ENCODE results near the gene LMOD1. TPM values are rescaled to one million over a fixed set of nuclear protein-coding genes. Genes with fewer than 3 reads are reported as not detected.

LMOD1 gene
- polyA plus RNA-seq, 1 of the 3 experiments (the other 2 are of a cell fraction): 2.7 TPM

DNA sequence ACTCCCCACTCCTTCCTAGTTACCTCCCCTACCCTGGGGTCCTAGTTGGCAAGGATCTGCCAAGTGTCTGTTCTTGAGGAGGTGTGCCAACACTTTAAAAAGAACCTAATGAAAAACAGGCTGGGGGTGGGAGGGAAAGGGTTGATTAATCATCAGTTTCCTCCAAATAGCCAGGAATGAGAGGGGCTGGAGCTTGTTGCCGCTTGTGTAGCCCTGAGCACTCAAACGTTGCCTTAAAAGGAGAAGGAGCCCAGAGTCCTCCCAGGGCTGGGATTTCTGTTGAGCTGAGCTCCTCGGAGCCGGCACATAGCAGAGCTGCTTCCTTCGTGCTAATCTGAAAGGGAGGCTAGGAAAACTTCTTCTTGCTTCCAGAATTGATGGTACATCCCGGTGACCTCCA lies 41.8 kb downstream of the LMOD1 start:
- no peaks in the 10 kb centered on the region for H3K9me2 ChIP-seq
- H3K9ac ChIP-seq: peak overlapping the region; percentile 25; the same call in 1 of the 2 replicates
- no peaks in the 10 kb centered on the region for H3K27me3 ChIP-seq (ENCODE audit: insufficient read depth)
- peak overlapping the region; percentile 71 to 88 for H3K27ac ChIP-seq (ENCODE audit: low read depth in 2 of 2, low read length in 1 of 2)
- DNase-seq: no peak
- TF ChIP-seq, protein P1, sequence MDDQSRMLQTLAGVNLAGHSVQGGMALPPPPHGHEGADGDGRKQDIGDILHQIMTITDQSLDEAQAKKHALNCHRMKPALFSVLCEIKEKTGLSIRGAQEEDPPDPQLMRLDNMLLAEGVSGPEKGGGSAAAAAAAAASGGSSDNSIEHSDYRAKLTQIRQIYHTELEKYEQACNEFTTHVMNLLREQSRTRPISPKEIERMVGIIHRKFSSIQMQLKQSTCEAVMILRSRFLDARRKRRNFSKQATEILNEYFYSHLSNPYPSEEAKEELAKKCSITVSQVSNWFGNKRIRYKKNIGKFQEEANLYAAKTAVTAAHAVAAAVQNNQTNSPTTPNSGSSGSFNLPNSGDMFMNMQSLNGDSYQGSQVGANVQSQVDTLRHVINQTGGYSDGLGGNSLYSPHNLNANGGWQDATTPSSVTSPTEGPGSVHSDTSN (IDR thresholded peaks at IDR 0.05): peak; percentile 28; the same call in 1 of the 2 replicates
- TF ChIP-seq GABPA (IDR thresholded peaks at IDR 0.05; ENCODE audit: low read depth): no peak
- TF ChIP-seq SMC3 (IDR thresholded peaks at IDR 0.05; ENCODE audit: low read depth, low read length): no peak
- TF ChIP-seq, protein P2, sequence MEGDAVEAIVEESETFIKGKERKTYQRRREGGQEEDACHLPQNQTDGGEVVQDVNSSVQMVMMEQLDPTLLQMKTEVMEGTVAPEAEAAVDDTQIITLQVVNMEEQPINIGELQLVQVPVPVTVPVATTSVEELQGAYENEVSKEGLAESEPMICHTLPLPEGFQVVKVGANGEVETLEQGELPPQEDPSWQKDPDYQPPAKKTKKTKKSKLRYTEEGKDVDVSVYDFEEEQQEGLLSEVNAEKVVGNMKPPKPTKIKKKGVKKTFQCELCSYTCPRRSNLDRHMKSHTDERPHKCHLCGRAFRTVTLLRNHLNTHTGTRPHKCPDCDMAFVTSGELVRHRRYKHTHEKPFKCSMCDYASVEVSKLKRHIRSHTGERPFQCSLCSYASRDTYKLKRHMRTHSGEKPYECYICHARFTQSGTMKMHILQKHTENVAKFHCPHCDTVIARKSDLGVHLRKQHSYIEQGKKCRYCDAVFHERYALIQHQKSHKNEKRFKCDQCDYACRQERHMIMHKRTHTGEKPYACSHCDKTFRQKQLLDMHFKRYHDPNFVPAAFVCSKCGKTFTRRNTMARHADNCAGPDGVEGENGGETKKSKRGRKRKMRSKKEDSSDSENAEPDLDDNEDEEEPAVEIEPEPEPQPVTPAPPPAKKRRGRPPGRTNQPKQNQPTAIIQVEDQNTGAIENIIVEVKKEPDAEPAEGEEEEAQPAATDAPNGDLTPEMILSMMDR (IDR thresholded peaks at IDR 0.05): no peak
- TF ChIP-seq FOSL2 (IDR thresholded peaks at IDR 0.05; ENCODE audit: borderline replicate concordance, low read depth): peak; percentile 26; the same call in 1 of the 2 replicates
- peak; percentile 86 for TF ChIP-seq TCF12 (IDR thresholded peaks at IDR 0.05)
- TF ChIP-seq FOXJ3 (CRISPR knock-in tag; IDR thresholded peaks at IDR 0.05): no peak
- TF ChIP-seq RCOR1 (IDR thresholded peaks at IDR 0.05; ENCODE audit: low read length): no peak
- no peak for TF ChIP-seq MEF2A (IDR thresholded peaks at IDR 0.05; ENCODE audit: borderline replicate concordance, low read depth)
- peak; percentile 71 for TF ChIP-seq NFIC (IDR thresholded peaks at IDR 0.05; ENCODE audit: borderline replicate concordance)
- no peak for TF ChIP-seq CHD2 (IDR thresholded peaks at IDR 0.05; ENCODE audit: low read length, partially characterized antibody)
- no peak for TF ChIP-seq NRF1 (IDR thresholded peaks at IDR 0.05; ENCODE audit: low read depth, low read length)
- TF ChIP-seq EP300 (IDR thresholded peaks at IDR 0.05; ENCODE audit: borderline replicate concordance in 1 of 2, low read depth in 1 of 2, low read length in 1 of 2): peak in 1 of 2 experiments; percentile 76; a peak in 1 of 4 replicates
- TF ChIP-seq, protein P3, sequence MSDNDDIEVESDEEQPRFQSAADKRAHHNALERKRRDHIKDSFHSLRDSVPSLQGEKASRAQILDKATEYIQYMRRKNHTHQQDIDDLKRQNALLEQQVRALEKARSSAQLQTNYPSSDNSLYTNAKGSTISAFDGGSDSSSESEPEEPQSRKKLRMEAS (IDR thresholded peaks at IDR 0.05; ENCODE audit: low read depth): no peak
- no peak for TF ChIP-seq ELF1 (IDR thresholded peaks at IDR 0.05)
- peak; percentile 13; the same call in 1 of the 2 replicates for TF ChIP-seq POLR2AphosphoS5 (IDR thresholded peaks at IDR 0.05; ENCODE audit: low read depth, low read length)
- WGBS (ENCODE audit: low lambda C conversion rate): 31% methylated on average over 6 of the region's 6 CpGs
- peak overlapping the region; percentile 26 for H3K4me2 ChIP-seq
- peaks cover 5 to 33% of the 10 kb centered on the region in 2 experiments; a peak in 3 of 4 replicates for H3K4me1 ChIP-seq (ENCODE audit: control insufficient read depth in 1 of 2, insufficient read depth in 2 of 2, low read depth in 1 of 2, low read length in 1 of 2)
- CTCF ChIA-PET: interaction anchor here (1.0 to 7.5 kb wide), 3 partner anchors 8 to 95 kb away, joined by 3 to 87 read pairs (median 6); no protein-coding TSS in a partner anchor
- POLR2A ChIA-PET: interaction anchor here (1.2 kb wide), 1 partner anchor 12 kb away, joined by 5 read pairs; no protein-coding TSS in a partner anchor
- H3K9me3 ChIP-seq: no peaks in the 10 kb centered on the region
- no peaks in the 10 kb centered on the region for H4K20me1 ChIP-seq (ENCODE audit: insufficient read depth)
- H2AFZ ChIP-seq (ENCODE audit: low read depth): peak overlapping the region; percentile 52
- peaks cover 7% of the 10 kb centered on the region for H3F3A ChIP-seq (replicated peaks; ENCODE audit: insufficient read depth)
- H3K79me2 ChIP-seq (ENCODE audit: insufficient read depth): no peaks in the 10 kb centered on the region
- no peak overlapping the region for H3K4me3 ChIP-seq (ENCODE audit: low read depth in 2 of 2, low read length in 1 of 2)
- H3K36me3 ChIP-seq (replicated peaks in 1 of 2; ENCODE audit: control insufficient read depth in 1 of 2, insufficient read depth in 2 of 2, low read length in 1 of 2): no peaks in the 10 kb centered on the region

DNA sequence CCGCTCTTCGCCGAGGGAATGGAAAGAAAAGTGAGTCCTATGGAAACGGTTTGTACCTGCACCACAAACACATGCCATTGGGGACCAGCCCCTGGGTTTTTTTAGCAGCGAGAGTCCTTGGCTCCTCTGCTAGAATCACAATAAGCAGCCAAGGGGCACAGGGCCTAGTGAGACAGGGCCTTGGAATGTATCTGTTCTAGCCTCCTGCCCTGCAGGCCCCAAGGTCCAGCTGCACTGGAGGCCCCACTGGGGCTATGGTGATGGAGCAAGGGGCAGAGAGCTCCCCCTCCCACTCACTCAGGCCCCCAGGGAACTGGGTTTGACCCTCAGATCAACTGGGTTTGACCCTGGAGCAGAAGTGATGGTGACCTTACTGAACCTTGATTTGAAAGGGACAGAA lies 43.2 kb downstream of the LMOD1 start:
- Histone ChIP-seq H3K4me2 (peak overlapping the region; percentile 17), H3K9me2 (no peaks in the 10 kb centered on the region), H3K27me3 (ENCODE audit: insufficient read depth) (no peaks in the 10 kb centered on the region), H3K9me3 (no peaks in the 10 kb centered on the region), H3K36me3 (replicated peaks in 1 of 2; ENCODE audit: control insufficient read depth in 1 of 2, insufficient read depth in 2 of 2, low read length in 1 of 2) (no peaks in the 10 kb centered on the region), H2AFZ (ENCODE audit: low read depth) (no peak overlapping the region), H3K4me1 (ENCODE audit: control insufficient read depth in 1 of 2, insufficient read depth in 2 of 2, low read depth in 1 of 2, low read length in 1 of 2) (peaks cover 5 to 33% of the 10 kb centered on the region in 2 experiments; a peak in 3 of 4 replicates), H3K79me2 (ENCODE audit: insufficient read depth) (no peaks in the 10 kb centered on the region), H3F3A (replicated peaks; ENCODE audit: insufficient read depth) (peaks cover 7% of the 10 kb centered on the region), H3K4me3 (ENCODE audit: low read depth in 2 of 2, low read length in 1 of 2) (no peak overlapping the region), H4K20me1 (ENCODE audit: insufficient read depth) (no peaks in the 10 kb centered on the region), H3K9ac (no peak overlapping the region), H3K27ac (ENCODE audit: low read depth in 2 of 2, low read length in 1 of 2) (peak overlapping the region; percentile 50 to 71)
- DNase-seq: no peak
- CTCF ChIA-PET: interaction anchor here (0.7 to 7.5 kb wide), 3 partner anchors 7 to 85 kb away, joined by 3 to 87 read pairs (median 3); no protein-coding TSS in a partner anchor
- 67% methylated on average over 4 of the region's 5 CpGs for WGBS (ENCODE audit: low lambda C conversion rate)
- POLR2A ChIA-PET: no interaction called here
- TF ChIP-seq FOSL2 (IDR thresholded peaks at IDR 0.05; ENCODE audit: borderline replicate concordance, low read depth) (peak; percentile 28; the same call in 1 of the 2 replicates), EP300 (IDR thresholded peaks at IDR 0.05; ENCODE audit: borderline replicate concordance in 1 of 2, low read depth in 1 of 2, low read length in 1 of 2) (no peak), TCF12 (IDR thresholded peaks at IDR 0.05) (peak; percentile 56), GABPA (IDR thresholded peaks at IDR 0.05; ENCODE audit: low read depth) (no peak), RFX5 (IDR thresholded peaks at IDR 0.05; ENCODE audit: low read length) (no peak)
- TF ChIP-seq, protein P3 (IDR thresholded peaks at IDR 0.05; ENCODE audit: low read depth): peak; percentile 26; the same call in 1 of the 2 replicates
- TF ChIP-seq, protein P4, sequence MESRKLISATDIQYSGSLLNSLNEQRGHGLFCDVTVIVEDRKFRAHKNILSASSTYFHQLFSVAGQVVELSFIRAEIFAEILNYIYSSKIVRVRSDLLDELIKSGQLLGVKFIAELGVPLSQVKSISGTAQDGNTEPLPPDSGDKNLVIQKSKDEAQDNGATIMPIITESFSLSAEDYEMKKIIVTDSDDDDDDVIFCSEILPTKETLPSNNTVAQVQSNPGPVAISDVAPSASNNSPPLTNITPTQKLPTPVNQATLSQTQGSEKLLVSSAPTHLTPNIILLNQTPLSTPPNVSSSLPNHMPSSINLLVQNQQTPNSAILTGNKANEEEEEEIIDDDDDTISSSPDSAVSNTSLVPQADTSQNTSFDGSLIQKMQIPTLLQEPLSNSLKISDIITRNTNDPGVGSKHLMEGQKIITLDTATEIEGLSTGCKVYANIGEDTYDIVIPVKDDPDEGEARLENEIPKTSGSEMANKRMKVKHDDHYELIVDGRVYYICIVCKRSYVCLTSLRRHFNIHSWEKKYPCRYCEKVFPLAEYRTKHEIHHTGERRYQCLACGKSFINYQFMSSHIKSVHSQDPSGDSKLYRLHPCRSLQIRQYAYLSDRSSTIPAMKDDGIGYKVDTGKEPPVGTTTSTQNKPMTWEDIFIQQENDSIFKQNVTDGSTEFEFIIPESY (IDR thresholded peaks at IDR 0.05; ENCODE audit: borderline replicate concordance, low read depth): no peak
